ENCODE data around the gene NKX2-3. TPM values are rescaled to one million over a fixed set of nuclear protein-coding genes. Genes with fewer than 3 reads are reported as not detected.

NKX2-3 gene
- total RNA-seq, 4 donors from 2014 or later, result not detected

- TF ChIP-seq CTCF (IDR thresholded peaks at IDR 0.05), result no peak
- no peak for TF ChIP-seq POLR2A (IDR thresholded peaks at IDR 0.05)
- H3K36me3 ChIP-seq, result no peaks in the 10 kb centered on the region
- H3K9me3 ChIP-seq, result no peaks in the 10 kb centered on the region
- no peak overlapping the region for H3K27ac ChIP-seq
- no peak for DNase-seq
- intact Hi-C loops (cut with DNase I; ENCODE audit: low total_unique reads), result no loop called here
- H3K4me1 ChIP-seq, result peaks cover 0 to 4% of the 10 kb centered on the region in 2 donors
- H3K27me3 ChIP-seq, result peaks cover 12 to 55% of the 10 kb centered on the region in 2 donors
- H3K4me3 ChIP-seq, result no peak overlapping the region
These were observed 12.5 kb upstream of the NKX2-3 start for GRCh38 chr10:99520040-99520846.

GRCh38 chr10:99520847-99521764, 11.6 kb upstream of the NKX2-3 start:
- Histone ChIP-seq H3K4me3 (no peak overlapping the region), H3K9me3 (no peaks in the 10 kb centered on the region), H3K4me1 (peaks cover 0 to 4% of the 10 kb centered on the region in 2 donors), H3K27me3 (peaks cover 12 to 59% of the 10 kb centered on the region in 2 donors), H3K27ac (no peak overlapping the region), H3K36me3 (no peaks in the 10 kb centered on the region)
- TF ChIP-seq CTCF (IDR thresholded peaks at IDR 0.05), result no peak
- no peak for TF ChIP-seq POLR2A (IDR thresholded peaks at IDR 0.05)
- no peak for DNase-seq
- intact Hi-C loops (cut with DNase I; ENCODE audit: low total_unique reads), result no loop called here

- Histone ChIP-seq H3K36me3 (no peaks in the 10 kb centered on the region), H3K4me1 (peaks cover 0 to 4% of the 10 kb centered on the region in 2 donors), H3K27me3 (peaks cover 12 to 67% of the 10 kb centered on the region in 2 donors), H3K9me3 (no peaks in the 10 kb centered on the region), H3K4me3 (no peak overlapping the region), H3K27ac (no peak overlapping the region)
- intact Hi-C loops (cut with DNase I; ENCODE audit: low total_unique reads), result no loop called here
- DNase-seq, result no peak
- TF ChIP-seq CTCF (IDR thresholded peaks at IDR 0.05), result no peak
These were observed 10.8 kb upstream of the NKX2-3 start for GRCh38 chr10:99521765-99522469.

GRCh38 chr10:99522470-99523250, 10.1 kb upstream of the NKX2-3 start:
- H3K27me3 ChIP-seq, result peaks cover 17 to 74% of the 10 kb centered on the region in 2 donors
- no peak overlapping the region for H3K4me3 ChIP-seq
- H3K36me3 ChIP-seq, result no peaks in the 10 kb centered on the region
- TF ChIP-seq CTCF (IDR thresholded peaks at IDR 0.05), result no peak
- no peak for TF ChIP-seq POLR2A (IDR thresholded peaks at IDR 0.05)
- intact Hi-C loops (cut with DNase I; ENCODE audit: low total_unique reads), result no loop called here
- H3K9me3 ChIP-seq, result no peaks in the 10 kb centered on the region
- no peak for DNase-seq
- peaks cover 0 to 4% of the 10 kb centered on the region in 2 donors for H3K4me1 ChIP-seq
- H3K27ac ChIP-seq, result no peak overlapping the region

All from uterus (tissue), 4 donors.